Trophoblast cell (in vitro differentiated cells and primary cell): ENCODE results near the gene ATXN7.

Experiments used
- DNase-seq, 2 donors: peaks; one replicate each; pipeline ENCODE4 v3.0.0-alpha.2; 2016
- H2AFZ ChIP-seq: 2 replicates; pipeline ENCODE4 v1.6.1; 2013; ENCODE audit warnings: low read length, moderate library complexity, mild to moderate bottlenecking; ENCODE audit not compliant: insufficient read depth, poor library complexity
- H2AK5ac ChIP-seq: 2 replicates; pipeline ENCODE4 v1.6.1; 2013; ENCODE audit warnings: mild to moderate bottlenecking, low read length
- H2BK120ac ChIP-seq: 2 replicates; pipeline ENCODE4 v1.6.1; 2013; ENCODE audit warnings: low read length, mild to moderate bottlenecking, moderate library complexity; ENCODE audit not compliant: insufficient read depth, poor library complexity
- H2BK12ac ChIP-seq: 2 replicates; pipeline ENCODE4 v1.6.1; 2013; ENCODE audit warnings: mild to moderate bottlenecking, low read length, moderate library complexity
- H2BK5ac ChIP-seq: 2 replicates; pipeline ENCODE4 v1.6.1; 2013; ENCODE audit warnings: low read length, low read depth, moderate library complexity, mild to moderate bottlenecking; ENCODE audit not compliant: poor library complexity
- H3K14ac ChIP-seq: 2 replicates; pipeline ENCODE4 v1.6.1; 2013; ENCODE audit warnings: mild to moderate bottlenecking, low read length
- H3K18ac ChIP-seq: 2 replicates; pipeline ENCODE4 v1.6.1; 2013; ENCODE audit warnings: mild to moderate bottlenecking, low read length
- H3K23ac ChIP-seq: 2 replicates; pipeline ENCODE4 v1.6.1; 2013; ENCODE audit warnings: low read length
- H3K27ac ChIP-seq: 2 replicates; pipeline ENCODE4 v1.5.1; 2013; ENCODE audit warnings: low read depth, mild to moderate bottlenecking, inconsistent platforms, low read length, moderate library complexity
- H3K27me3 ChIP-seq: 2 replicates; pipeline ENCODE4 v1.6.1; 2013; ENCODE audit warnings: inconsistent platforms, mild to moderate bottlenecking, low read length, moderate library complexity; ENCODE audit not compliant: insufficient read depth
- H3K36me3 ChIP-seq, 2 experiments: 1 replicate in 1 of 2; 2 replicates in 1 of 2; pipeline ENCODE4 v1.6.1; 2013; ENCODE audit warnings: low read length in 2 of 2, mild to moderate bottlenecking in 2 of 2, moderate library complexity in 1 of 2; ENCODE audit not compliant: insufficient read depth in 2 of 2, control insufficient read depth in 1 of 2
- H3K4ac ChIP-seq: 2 replicates; pipeline ENCODE4 v1.6.1; 2013; ENCODE audit warnings: low read depth, mild to moderate bottlenecking, low read length, moderate library complexity
- H3K4me1 ChIP-seq, 2 experiments: 1 replicate in 1 of 2; 2 replicates in 1 of 2; pipeline ENCODE4 v1.6.1; 2013; ENCODE audit warnings: low read length in 2 of 2, mild to moderate bottlenecking in 2 of 2, moderate library complexity in 1 of 2; ENCODE audit not compliant: insufficient read depth in 2 of 2, control insufficient read depth in 1 of 2
- H3K4me2 ChIP-seq: 2 replicates; pipeline ENCODE4 v1.6.1; 2013; ENCODE audit warnings: inconsistent platforms, mild to moderate bottlenecking, low read length, moderate library complexity
- H3K4me3 ChIP-seq: 2 replicates; pipeline ENCODE4 v1.5.1; 2013; ENCODE audit warnings: mild to moderate bottlenecking, low read depth, low read length, inconsistent platforms
- H3K79me1 ChIP-seq: one replicate; pipeline ENCODE4 v1.6.1; 2013; ENCODE audit warnings: low read length
- H3K79me2 ChIP-seq: 2 replicates; pipeline ENCODE4 v1.6.1; 2013; ENCODE audit warnings: low read length, mild to moderate bottlenecking; ENCODE audit not compliant: control insufficient read depth, insufficient read depth, poor library complexity
- H3K9ac ChIP-seq: 2 replicates; pipeline ENCODE4 v1.6.1; 2013; ENCODE audit warnings: mild to moderate bottlenecking, low read length
- H3K9me3 ChIP-seq: 2 replicates; pipeline ENCODE4 v1.6.1; 2013; ENCODE audit warnings: low read depth, mild to moderate bottlenecking, control low read depth, inconsistent platforms, low read length; ENCODE audit not compliant: insufficient read depth
- H4K12ac ChIP-seq: 2 replicates; pipeline ENCODE4 v1.6.1; 2013; ENCODE audit warnings: low read depth, mild to moderate bottlenecking, low read length, moderate library complexity
- H4K8ac ChIP-seq: 2 replicates; pipeline ENCODE4 v1.6.1; 2013; ENCODE audit warnings: low read depth, mild to moderate bottlenecking, low read length, moderate library complexity
- H4K91ac ChIP-seq: one replicate; pipeline ENCODE4 v1.6.1; 2013; ENCODE audit warnings: low read depth, mild to moderate bottlenecking, low read length, moderate library complexity
- WGBS: extraction: QIAGEN DNeasy Blood & Tissue Kit; methylation state at CpG from one replicate; pipeline ENCODE4 v1.1.7; 2013; ENCODE audit warnings: missing lambda C conversion rate; ENCODE audit not compliant: insufficient read length, insufficient coverage; ENCODE audit errors: extremely low coverage; 5-methylcytosine and 5-hydroxymethylcytosine counted together

The ATXN7 gene

GRCh38 chr3:63970631-63971475, 107.2 kb downstream of the ATXN7 start:
- H3K79me2 ChIP-seq = no peaks in the 10 kb centered on the region
- H2BK12ac ChIP-seq = no peak overlapping the region
- peak overlapping the region; percentile 21 for H3K4me2 ChIP-seq
- H3K14ac ChIP-seq = no peak overlapping the region
- no peak overlapping the region for H3K23ac ChIP-seq
- H3K9ac ChIP-seq = no peak overlapping the region
- H4K12ac ChIP-seq = no peak overlapping the region
- peaks cover 4% of the 10 kb centered on the region in 2 experiments for H3K36me3 ChIP-seq
- peak overlapping the region; percentile 24 for H3K27ac ChIP-seq
- no peaks in the 10 kb centered on the region for H3K9me3 ChIP-seq
- H3K27me3 ChIP-seq = no peaks in the 10 kb centered on the region
- no peak overlapping the region for H2AK5ac ChIP-seq
- DNase-seq = no peak
- H3K4me3 ChIP-seq = no peak overlapping the region
- H3K18ac ChIP-seq = peak overlapping the region; percentile 55
- no peak overlapping the region for H4K8ac ChIP-seq
- H4K91ac ChIP-seq = no peak overlapping the region
- no peak overlapping the region for H2AFZ ChIP-seq
- H2BK5ac ChIP-seq = no peak overlapping the region
- H3K4me1 ChIP-seq = peaks cover 14 to 15% of the 10 kb centered on the region in 2 experiments
- no peak overlapping the region for H3K4ac ChIP-seq
- WGBS = no CpG with 5 or more reads among the region's 11 CpGs
- H3K79me1 ChIP-seq = no peaks in the 10 kb centered on the region
- H2BK120ac ChIP-seq = no peak overlapping the region

GRCh38 chr3:63972196-63972595, 108.5 kb downstream of the ATXN7 start:
- no peak overlapping the region for H2AK5ac ChIP-seq
- no peak overlapping the region for H2BK120ac ChIP-seq
- no peak overlapping the region for H3K18ac ChIP-seq
- no CpG with 5 or more reads among the region's 2 CpGs for WGBS
- H3K4me3 ChIP-seq = no peak overlapping the region
- H3K27ac ChIP-seq = no peak overlapping the region
- peaks cover 16 to 19% of the 10 kb centered on the region in 2 experiments for H3K4me1 ChIP-seq
- H4K91ac ChIP-seq = no peak overlapping the region
- H3K79me2 ChIP-seq = no peaks in the 10 kb centered on the region
- no peak overlapping the region for H4K12ac ChIP-seq
- H3K9ac ChIP-seq = no peak overlapping the region
- H2BK5ac ChIP-seq = no peak overlapping the region
- H4K8ac ChIP-seq = no peak overlapping the region
- H3K9me3 ChIP-seq = no peaks in the 10 kb centered on the region
- DNase-seq = peak in 1 of 2 donors; percentile 49
- H3K27me3 ChIP-seq = no peaks in the 10 kb centered on the region
- H3K79me1 ChIP-seq = peaks cover 2% of the 10 kb centered on the region
- peaks cover 4% of the 10 kb centered on the region in 2 experiments for H3K36me3 ChIP-seq
- no peak overlapping the region for H3K23ac ChIP-seq
- H2AFZ ChIP-seq = no peak overlapping the region
- H2BK12ac ChIP-seq = no peak overlapping the region
- H3K4ac ChIP-seq = no peak overlapping the region
- H3K14ac ChIP-seq = no peak overlapping the region
- no peak overlapping the region for H3K4me2 ChIP-seq

GRCh38 chr3:63972987-63973386, 109.3 kb downstream of the ATXN7 start:
- H3K14ac ChIP-seq = no peak overlapping the region
- no peak overlapping the region for H4K91ac ChIP-seq
- no peaks in the 10 kb centered on the region for H3K79me2 ChIP-seq
- H2AK5ac ChIP-seq = no peak overlapping the region
- no peak overlapping the region for H3K4ac ChIP-seq
- H3K23ac ChIP-seq = no peak overlapping the region
- H3K27me3 ChIP-seq = no peaks in the 10 kb centered on the region
- no peak overlapping the region for H4K12ac ChIP-seq
- H3K9me3 ChIP-seq = no peaks in the 10 kb centered on the region
- no peak for DNase-seq
- peaks cover 2 to 4% of the 10 kb centered on the region in 2 experiments for H3K36me3 ChIP-seq
- H2AFZ ChIP-seq = no peak overlapping the region
- no peak overlapping the region for H3K27ac ChIP-seq
- H2BK12ac ChIP-seq = no peak overlapping the region
- peak overlapping the region; percentile 33 for H2BK120ac ChIP-seq
- no peak overlapping the region for H3K4me3 ChIP-seq
- no peak overlapping the region for H3K4me2 ChIP-seq
- peaks cover 2% of the 10 kb centered on the region for H3K79me1 ChIP-seq
- H3K4me1 ChIP-seq = peaks cover 11 to 15% of the 10 kb centered on the region in 2 experiments
- peak overlapping the region; percentile 83 for H3K18ac ChIP-seq
- no CpG with 5 or more reads among the region's 4 CpGs for WGBS
- no peak overlapping the region for H2BK5ac ChIP-seq
- no peak overlapping the region for H4K8ac ChIP-seq
- no peak overlapping the region for H3K9ac ChIP-seq

DNA sequence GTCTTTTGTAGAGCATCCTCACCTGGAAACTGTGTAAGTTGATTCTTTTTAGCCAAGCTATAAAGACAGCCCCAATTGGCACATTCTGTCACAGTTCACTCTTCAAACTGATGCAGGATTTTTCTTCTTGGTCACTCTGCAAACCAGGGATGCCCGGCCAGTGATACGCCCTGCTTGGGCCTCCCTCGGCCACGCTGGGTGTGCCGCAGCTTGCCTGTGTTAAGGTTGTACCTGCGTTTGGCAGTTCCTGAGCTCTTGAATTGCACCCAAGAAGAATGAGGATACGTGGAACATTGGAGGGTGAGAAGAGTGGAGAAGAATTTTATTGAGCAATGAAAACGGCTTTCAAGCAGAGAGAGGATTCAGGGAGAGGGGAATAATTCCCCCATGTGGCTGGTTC, 109.7 kb downstream of the ATXN7 start:
- Histone ChIP-seq H2AK5ac (no peak overlapping the region), H3K27me3 (no peaks in the 10 kb centered on the region), H3K79me2 (no peaks in the 10 kb centered on the region), H2BK5ac (no peak overlapping the region), H3K27ac (no peak overlapping the region), H2AFZ (no peak overlapping the region), H3K36me3 (peaks cover 2 to 4% of the 10 kb centered on the region in 2 experiments), H3K14ac (no peak overlapping the region), H2BK12ac (no peak overlapping the region), H3K4ac (no peak overlapping the region), H3K23ac (no peak overlapping the region), H3K9me3 (no peaks in the 10 kb centered on the region), H4K8ac (no peak overlapping the region), H3K4me1 (peaks cover 9 to 12% of the 10 kb centered on the region in 2 experiments), H3K79me1 (peaks cover 2% of the 10 kb centered on the region), H4K12ac (no peak overlapping the region), H3K18ac (no peak overlapping the region), H4K91ac (no peak overlapping the region), H3K9ac (no peak overlapping the region), H3K4me3 (no peak overlapping the region), H2BK120ac (no peak overlapping the region), H3K4me2 (no peak overlapping the region)
- no peak for DNase-seq
- no CpG with 5 or more reads among the region's 8 CpGs for WGBS
